Activated CD4-positive, alpha-beta T cell treated with anti-CD3 and anti-CD28 coated beads, Interleukin-10, Interleukin-2, amounts not matched to agents 100 ng/mL and 50 ng/mL, durations not matched to agents 16 hours and 8 hours (primary cell): ENCODE data around the gene FAM222A.

Experiments used
- DNase-seq: peaks from one replicate; pipeline ENCODE4 v3.0.0-alpha.2; 2020

The FAM222A gene

DNA sequence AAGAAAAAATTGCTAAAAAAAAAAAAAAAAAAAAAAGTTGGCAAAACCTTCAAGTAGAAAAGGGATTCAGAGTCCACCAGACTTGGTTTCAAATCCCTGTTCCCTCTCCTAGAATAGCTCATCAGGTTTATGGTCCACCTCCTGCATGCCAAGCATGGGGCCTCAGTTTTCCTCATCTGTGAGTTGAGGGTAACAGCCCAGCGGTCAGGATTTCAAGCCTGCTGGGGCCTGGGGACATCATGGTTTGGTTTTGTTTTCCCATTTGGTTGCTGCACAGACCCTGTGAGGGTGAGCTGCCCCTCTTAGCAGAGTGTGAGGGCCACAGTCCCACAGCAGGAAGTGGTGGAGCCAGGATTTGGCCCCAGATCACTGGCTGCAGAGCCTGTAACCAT, 12.5 kb downstream of the FAM222A start:
- DNase-seq: no peak

DNA sequence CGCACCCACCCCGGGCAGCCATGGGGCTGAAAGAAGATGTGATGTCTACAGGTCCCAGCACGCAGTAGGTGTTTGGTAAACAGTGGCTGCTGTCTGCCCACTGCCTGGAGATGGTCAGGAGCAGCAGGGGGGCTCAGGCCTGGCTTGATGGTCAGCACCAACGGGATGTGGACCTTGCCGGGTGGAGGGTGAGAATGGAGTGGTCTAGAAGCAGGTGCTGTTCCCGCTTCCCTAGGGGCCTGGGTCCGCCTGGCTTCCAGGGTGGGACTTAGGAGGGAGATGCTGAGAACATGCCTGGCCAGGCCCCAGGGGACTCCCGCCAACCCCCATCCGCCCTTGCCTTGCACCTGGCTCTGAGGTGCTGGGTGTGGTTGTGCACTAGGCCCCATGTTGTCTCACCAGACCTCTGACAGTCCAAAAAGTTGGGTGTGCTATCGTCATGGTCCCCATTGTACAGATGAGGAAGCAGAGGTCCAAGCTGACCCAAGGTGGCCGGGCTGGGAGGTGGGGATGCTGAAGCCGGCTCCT, 12.9 kb downstream of the FAM222A start:
- no peak for DNase-seq

DNA sequence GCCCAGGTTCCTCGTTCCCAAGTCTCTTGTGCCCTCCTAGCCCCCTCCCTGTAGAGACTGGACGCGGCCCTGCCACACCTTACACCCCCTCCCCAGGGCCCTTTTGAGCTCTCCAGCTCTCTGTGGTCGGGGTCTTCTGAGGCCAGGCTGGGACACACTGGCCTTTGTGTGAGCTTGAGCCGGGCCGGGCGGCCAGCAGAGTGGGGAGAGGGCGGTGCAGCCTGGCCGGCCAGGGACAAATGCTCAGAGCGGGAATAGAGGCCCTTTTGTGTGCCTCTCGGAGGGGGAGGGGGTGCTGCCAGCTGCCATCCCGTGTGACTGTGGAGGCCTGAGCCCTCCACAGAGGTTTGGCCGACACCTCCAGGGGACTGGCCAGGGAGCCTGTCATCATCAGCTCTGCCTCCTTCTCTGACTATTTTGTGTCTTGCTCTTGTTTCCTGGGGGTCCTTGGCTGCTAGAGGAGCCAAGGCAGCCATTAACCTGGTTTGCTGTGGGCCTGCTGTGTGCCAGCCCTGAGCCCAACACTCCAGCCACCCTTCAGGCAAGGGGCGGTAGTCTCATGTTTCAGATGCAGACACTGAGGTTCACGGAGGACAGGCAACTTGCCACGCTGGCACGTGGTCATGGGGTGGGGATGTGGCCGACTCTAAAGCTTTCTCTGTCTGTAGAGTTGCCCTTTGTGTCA, 13.6 kb downstream of the FAM222A start:
- no peak for DNase-seq

DNA sequence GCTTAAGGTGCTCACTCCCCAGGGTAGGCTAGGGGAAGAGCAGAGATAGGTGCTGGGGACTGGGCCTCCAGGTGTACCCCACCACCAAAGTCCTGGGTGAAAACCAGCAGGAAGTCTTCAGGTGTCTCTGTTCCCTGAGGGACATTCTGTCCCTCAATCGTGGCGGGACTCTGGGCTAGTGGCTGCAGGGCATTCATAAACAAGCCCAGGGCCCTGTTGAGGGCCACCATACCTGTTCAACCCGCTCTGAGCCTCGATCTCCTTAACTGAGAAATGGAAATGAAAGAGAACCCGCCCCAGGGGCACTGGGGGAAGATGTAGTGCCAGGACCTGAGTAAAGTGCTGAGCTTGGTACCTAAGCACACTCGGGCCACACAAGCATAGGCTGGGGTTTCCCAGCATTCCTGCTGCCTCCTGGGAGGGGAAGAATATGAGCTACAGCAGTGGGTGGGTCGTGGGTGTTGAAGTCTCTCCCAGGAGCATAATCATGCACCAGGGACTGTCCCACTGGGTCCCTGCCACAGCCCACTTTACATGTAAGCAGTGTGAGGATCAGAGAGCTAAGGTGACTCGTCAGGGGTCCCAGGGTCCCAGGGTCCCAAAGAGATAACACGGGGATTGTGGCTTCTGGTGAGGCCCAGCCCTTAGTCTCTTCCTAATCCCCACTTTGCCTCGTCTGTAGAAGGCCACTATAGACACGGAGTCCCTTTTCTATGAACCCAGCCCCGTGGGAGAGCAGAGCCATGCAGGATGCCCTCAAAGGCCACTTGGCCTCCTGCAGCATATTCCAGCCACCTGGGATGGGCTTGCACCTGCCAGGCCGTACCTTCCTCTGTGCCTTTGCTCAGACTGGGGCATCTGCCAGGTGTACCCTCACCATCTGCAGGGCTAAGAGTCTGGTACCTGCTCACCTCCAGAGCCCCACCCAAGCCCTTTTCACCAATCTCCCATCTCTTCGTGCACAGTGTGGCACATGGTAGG, 14.4 kb downstream of the FAM222A start:
- DNase-seq: no peak

GRCh38 chr12:109728921-109729320, 15.3 kb downstream of the FAM222A start:
- no peak for DNase-seq

DNA sequence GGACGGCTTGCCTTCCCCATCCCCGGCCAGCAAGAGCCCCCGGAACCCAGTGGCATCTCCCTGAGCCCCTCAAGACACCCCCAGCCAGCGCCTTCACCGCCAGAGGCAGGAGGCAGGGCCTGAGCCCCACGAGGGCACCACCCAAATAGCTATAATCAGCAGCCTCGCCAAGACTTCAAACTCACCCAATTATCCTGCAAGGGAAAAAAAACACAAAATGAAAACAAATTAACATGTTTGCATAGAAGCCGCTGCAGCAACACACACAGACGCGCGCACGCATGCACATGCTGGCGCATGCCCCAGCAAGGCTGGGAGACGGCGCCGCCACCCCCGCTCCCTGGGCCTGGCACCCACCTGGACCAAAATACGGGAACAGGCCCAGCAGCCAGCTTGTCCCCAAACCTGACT, 15.8 kb downstream of the FAM222A start:
- no peak for DNase-seq

DNA sequence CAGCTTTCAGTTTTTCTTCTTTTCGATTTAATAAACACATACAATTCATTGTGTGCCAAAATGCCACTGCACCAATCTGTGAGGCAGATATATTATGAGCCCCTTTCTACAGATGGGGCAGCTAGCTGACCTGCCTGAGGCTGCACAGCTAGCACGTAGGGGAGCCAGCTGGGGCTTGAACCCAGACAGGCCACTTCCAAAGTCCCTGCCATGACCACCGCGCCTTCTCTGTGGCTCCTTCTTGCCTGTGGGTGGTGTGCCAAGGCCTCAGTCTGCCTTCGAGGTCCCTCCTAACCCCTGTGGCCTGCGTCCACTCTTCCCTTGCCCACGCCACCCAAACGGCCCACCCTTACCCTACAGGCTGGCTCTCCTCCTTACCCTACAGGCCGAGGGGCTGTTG, 16.2 kb downstream of the FAM222A start:
- no peak for DNase-seq

DNA sequence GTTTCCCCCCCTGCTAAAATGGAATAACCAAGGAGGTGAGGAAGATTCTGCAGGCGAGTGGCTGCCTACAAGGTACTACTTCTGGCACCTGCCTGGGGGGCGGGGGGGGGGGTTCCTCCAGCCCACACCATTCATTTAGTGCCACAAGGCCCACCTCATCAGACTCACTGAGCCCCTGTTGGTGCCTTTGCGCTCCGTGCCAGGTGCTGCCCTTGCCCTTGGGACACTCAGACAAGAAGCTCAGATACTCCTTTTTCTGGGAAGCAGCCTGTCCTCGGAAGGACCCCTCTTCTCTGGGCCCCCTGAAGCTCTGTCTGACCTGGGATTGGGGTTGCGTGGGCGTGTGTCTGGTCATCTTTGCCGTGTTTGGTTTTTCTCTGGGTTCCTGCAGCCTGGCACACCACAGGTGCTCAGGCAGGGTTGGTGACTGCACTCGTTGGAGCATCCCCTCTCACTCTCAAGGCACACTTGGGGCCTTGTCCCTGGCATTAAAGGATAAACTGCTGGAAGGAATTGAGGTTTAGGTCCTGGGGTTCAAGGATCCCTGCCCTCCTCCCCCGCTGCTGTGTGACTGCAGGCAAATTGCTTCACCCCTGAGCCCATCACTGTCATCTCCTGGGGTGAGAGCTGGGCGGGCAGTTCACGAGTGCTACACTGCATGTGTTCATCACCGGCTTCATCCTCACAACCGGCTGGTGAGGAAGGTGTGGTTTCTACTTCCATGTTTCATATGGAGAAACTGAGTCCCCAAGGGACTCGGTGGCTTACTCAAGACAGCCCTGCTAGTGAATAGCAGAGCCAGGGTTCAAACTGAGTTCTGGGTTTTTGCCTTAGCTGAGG, 16.9 kb downstream of the FAM222A start:
- DNase-seq: no peak

DNA sequence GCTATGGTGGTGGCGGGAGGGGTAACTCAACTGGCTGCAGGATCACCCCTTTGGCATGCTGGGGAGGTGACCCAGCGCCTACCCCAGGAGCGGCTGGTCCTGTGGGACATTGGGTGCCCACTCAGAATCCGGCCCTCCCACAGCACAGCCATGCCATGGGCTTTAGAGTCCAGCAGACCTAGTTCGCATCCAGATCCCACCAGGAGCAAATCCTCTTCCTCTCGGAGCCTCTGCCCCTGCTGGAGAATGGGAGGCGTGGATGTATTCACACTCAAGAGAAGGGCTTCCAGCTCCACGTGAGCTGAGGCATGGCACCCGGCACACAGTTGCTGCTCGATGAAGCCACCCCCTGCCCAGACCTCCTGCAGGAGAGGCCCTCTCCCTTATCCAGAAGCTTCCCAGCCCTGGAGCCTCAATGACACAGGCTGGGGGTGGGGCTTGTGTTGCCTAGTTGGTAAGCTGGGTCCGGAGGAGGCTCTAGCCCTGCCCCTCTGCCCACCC, 17.7 kb downstream of the FAM222A start:
- no peak for DNase-seq

DNA sequence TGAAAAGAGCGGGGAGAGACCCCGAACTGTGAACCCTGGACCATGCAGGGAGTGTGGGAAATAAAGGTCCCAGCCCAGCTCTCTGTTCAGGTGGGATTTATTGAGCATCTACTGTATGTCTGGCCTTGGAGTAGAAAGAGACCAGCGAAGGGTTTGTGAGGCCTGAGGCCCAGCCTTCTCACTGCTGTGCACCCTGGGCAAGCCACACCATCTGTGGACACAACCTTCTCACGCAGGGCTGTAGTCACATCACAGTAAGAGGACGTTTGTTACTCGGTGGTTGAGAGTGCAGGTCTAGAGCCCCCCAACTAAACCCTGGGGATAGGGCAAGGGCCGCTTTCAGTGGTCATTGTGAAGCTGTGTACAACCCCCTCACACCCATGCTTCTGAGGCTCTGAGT, 18.2 kb downstream of the FAM222A start:
- DNase-seq: no peak

DNA sequence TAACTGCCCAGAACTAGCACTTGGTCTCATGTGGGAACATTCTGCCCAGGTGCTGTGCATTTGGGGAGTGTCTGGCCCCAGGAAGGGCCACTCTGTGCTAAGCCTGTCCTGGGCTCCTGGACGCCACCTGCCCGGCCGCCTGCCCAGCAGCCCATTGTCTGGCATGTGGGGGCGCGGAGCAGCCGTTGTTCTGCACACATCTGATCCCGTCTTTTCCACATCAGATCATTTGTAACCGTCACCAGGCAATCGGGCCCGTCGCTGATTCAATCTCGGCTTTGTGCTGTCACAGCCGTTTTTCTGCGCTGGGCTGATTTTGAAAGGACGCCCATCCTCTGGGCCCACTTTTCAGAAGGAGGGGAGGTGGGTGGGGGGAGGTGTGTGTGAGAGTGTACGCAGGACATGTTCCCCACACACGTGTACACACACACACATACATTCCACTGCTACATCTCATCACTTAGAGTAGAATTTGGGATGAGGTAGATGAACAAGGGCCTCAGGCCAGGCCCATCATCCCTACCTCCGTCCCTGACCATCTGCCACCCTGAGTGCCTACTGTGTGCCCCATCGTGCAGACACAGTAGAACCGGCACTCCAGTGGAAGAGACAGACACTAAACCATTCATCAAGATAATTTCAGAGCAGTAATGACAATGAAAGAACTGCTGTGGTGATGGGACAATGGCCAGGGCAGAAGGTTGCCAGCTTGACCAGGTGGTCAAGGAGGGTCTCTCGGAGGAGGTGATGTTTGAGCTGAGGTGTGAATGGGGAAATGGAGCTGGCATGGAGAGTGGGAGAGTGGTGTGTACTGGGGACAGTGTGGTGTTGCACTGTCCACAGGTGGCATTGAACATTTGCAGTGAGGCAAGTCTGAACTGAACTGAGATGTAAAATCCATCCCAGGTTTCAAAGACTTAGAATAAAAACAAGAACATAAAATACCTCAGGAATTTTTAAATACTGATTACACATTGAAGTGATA, 19.0 kb downstream of the FAM222A start:
- no peak for DNase-seq

DNA sequence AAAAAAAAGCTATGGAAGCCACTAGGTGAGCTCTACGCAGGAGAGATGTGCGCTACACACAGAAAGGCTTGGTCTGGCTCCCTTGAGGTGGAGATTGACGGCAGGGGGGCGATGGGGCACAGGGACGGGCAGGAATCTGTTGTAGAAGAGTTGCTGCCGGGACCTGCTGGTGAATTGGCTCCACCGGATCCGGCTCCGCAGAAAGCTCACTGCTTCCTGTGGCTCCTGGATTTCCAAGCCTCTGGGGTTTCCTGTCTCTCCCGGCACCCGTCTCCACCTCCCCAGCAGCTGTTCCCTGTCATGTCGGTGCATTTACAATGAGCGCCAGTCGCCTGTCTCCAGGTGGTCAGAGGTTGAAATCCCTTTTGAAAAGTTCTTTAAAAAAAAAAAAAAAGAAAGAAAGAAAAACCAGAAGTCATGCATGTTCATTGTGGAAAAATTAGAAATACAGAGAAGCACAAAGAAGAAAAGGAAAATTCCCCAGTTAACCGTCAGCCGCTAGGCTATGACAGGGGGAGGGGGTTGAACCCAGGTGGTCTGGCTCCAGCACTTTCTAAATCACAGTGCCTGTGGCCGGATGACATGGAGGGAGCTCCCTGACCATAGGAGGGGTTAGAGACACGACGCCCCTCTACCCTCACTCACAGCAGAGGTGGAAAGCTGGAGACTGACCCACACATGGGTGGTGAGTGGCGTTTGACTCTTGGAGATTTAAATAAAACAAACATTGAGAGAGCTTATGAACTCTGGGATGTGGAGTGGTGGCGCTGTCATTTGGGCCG, 20.8 kb downstream of the FAM222A start:
- DNase-seq: no peak

GRCh38 chr12:109735051-109735521, 21.5 kb downstream of the FAM222A start:
- no peak for DNase-seq

DNA sequence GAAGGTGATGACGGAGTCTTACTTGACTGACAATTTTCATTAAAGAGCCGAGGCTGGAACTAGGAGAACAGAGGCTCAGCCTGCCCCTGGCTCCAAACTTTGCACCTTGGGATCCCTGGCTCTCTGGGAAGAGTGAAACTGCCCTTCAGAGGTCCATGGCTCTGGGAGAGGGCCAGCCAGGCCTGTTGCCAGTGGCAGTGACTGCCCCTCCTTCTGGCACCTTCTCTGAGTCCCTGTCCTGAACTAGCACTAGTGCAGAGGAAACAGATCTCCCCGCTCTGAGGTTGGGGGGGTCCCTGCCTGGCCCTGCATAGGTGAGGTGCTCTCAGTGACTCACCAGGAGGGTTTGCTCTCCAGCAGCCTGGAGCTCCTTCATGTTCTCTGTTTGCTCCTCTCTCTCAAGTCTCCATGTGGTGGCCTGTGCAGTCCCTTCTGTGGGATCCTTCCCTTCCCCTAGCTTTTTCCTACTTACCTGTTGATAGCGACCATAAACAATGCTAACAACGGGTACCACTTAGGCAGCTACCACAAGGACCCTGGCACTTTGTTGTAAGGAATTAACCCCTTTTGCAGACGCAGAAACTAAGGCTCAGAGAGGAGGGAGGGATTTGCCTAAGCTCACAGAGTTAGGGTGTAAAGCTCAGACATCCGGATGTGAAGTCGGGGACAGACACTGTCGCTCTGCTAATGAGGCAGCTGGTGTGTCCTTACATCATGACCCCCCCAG, 22.4 kb downstream of the FAM222A start:
- no peak for DNase-seq

GRCh38 chr12:109736552-109737108, 23.0 kb downstream of the FAM222A start:
- peak; percentile 43 for DNase-seq

GRCh38 chr12:109737126-109737525, 23.5 kb downstream of the FAM222A start:
- no peak for DNase-seq

DNA sequence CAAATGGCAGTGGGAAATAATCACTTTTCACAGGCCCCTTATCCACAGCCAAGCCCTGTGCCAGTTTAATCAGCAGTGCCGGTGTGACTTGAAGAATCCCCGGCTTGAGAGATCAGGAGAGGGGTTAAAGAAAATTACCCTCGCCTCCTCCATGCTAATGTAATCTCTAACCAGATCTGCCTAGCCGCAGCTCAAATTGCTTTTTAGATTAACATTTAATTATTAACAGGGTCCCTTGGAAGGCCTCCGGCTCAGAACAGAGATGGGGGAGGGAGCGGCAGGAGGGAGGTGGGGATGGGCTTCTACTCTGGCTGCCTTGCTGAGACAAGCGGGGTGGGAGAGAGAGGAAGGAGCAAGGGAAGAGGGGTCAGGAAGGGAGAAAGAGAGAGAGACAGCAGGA, 24.0 kb downstream of the FAM222A start:
- no peak for DNase-seq

DNA sequence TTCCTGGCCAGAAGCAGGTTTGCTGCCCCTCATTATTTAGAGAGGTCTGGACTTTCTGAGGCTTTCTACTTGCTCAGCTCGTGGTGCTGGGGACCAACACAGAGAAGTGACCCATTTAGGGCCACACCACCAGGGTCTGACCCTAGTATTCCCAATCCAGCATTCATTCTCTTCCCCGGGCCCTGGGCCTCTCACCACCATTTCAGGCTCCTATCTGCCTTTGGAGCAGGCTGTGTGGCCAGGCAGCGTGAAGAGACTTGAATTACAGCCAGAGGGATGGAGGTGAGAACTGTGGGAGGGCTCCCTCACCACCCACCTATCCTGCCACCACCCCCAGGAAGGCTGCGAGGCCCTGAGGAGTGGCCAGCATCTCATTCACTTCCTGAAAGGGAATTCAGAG, 24.6 kb downstream of the FAM222A start:
- no peak for DNase-seq

GRCh38 chr12:109738878-109739665, 25.4 kb downstream of the FAM222A start:
- no peak for DNase-seq
